MM.1S (cell line): ENCODE data around the gene CCSER2.

Experiments
- DNase-seq: peaks from one replicate; pipeline ENCODE4 v3.0.0-alpha.2; 2015
- H2AFZ ChIP-seq: fragments of 300-600 bp; sonication (generic); 2 replicates; pipeline ENCODE4 v1.6.0; 2016; ENCODE audit warnings: antibody characterized with exemption, low read length
- H3F3A ChIP-seq: fragments of 300-600 bp; sonication (generic); 2 replicates; pipeline ENCODE4 v1.6.1; 2016; ENCODE audit warnings: mild to moderate bottlenecking, antibody characterized with exemption, low read length, moderate library complexity, mixed read lengths; ENCODE audit not compliant: insufficient read depth
- H3K27ac ChIP-seq: fragments of 300-600 bp; sonication (generic); 2 replicates; pipeline ENCODE4 v1.5.1; 2016; ENCODE audit warnings: mild to moderate bottlenecking, low read length
- H3K27me3 ChIP-seq: fragments of 300-600 bp; sonication (generic); replicated peaks from 2 replicates; pipeline ENCODE4 v1.6.0; 2016; ENCODE audit warnings: low read length; ENCODE audit not compliant: insufficient read depth
- H3K36me3 ChIP-seq: fragments of 300-600 bp; sonication (generic); replicated peaks from 2 replicates; pipeline ENCODE4 v1.6.1; 2016; ENCODE audit warnings: mild to moderate bottlenecking, low read length, mixed read lengths; ENCODE audit not compliant: insufficient read depth
- H3K4me1 ChIP-seq: fragments of 300-600 bp; sonication (generic); 2 replicates; pipeline ENCODE4 v1.6.1; 2016; ENCODE audit warnings: low read length, mixed read lengths
- H3K4me2 ChIP-seq: fragments of 300-600 bp; sonication (generic); 2 replicates; pipeline ENCODE4 v1.6.0; 2016; ENCODE audit warnings: low read depth, low read length
- H3K4me3 ChIP-seq: fragments of 300-600 bp; sonication (generic); 2 replicates; pipeline ENCODE4 v1.5.1; 2016; ENCODE audit warnings: low read length, mixed read lengths
- H3K79me2 ChIP-seq: fragments of 300-600 bp; sonication (generic); 2 replicates; pipeline ENCODE4 v1.6.1; 2016; ENCODE audit warnings: mixed run types, low read length, mixed read lengths
- H3K9ac ChIP-seq: fragments of 300-600 bp; sonication (generic); 2 replicates; pipeline ENCODE4 v1.6.1; 2016; ENCODE audit warnings: low read length, mixed read lengths
- H3K9me2 ChIP-seq: fragments of 300-600 bp; sonication (generic); replicated peaks from 2 replicates; pipeline ENCODE4 v1.6.1; 2016; ENCODE audit warnings: mild to moderate bottlenecking, low read length, mixed read lengths; ENCODE audit not compliant: insufficient read depth
- H3K9me3 ChIP-seq: fragments of 300-600 bp; sonication (generic); replicated peaks from 2 replicates; pipeline ENCODE4 v1.6.1; 2016; ENCODE audit warnings: mild to moderate bottlenecking, low read length, mixed read lengths; ENCODE audit not compliant: insufficient read depth
- H4K20me1 ChIP-seq: fragments of 300-600 bp; sonication (generic); 2 replicates; pipeline ENCODE4 v1.6.1; 2016; ENCODE audit warnings: mild to moderate bottlenecking, low read length, moderate library complexity, mixed read lengths; ENCODE audit not compliant: insufficient read depth
- CTCF ChIP-seq: fragments of 300-600 bp; sonication (generic); IDR thresholded peaks from 2 replicates; pipeline ENCODE4 v1.5.1; 2016; ENCODE audit warnings: antibody characterized with exemption, low read length, mixed read lengths
- EZH2 ChIP-seq: fragments of 300-600 bp; sonication (generic); optimal IDR thresholded peaks from 2 replicates; pipeline ENCODE3; 2017; ENCODE audit warnings: low read depth, mild to moderate bottlenecking, antibody characterized with exemption, low read length, mixed read lengths
- EZH2phosphoT487 ChIP-seq: fragments of 300-600 bp; sonication (generic); IDR thresholded peaks from 2 replicates; pipeline ENCODE4 v1.6.1; 2018; ENCODE audit warnings: antibody characterized with exemption, low read length

The CCSER2 gene

DNA sequence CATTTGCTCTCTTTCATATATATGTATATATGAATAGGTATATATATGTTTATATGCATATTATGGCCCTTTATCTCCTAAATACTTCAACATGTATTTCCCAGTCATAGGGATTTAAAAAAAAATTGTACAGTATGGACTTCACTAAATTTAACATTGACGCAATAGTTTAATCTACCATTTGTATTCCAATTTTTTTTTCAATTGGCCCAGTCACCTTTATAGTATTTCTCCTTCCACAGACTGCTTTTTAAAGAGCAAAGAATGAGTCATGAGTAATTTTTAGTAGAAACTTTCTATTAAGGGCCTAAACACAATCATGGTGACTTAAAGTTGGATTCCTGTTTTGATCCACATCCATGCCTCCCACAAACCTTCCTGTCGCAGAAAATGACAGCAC lies 20.5 kb downstream of the CCSER2 start:
- no peaks in the 10 kb centered on the region for H3K27me3 ChIP-seq
- H3K9me2 ChIP-seq = no peaks in the 10 kb centered on the region
- H3K4me1 ChIP-seq = no peaks in the 10 kb centered on the region
- peaks cover 17% of the 10 kb centered on the region; the same call in 1 of the 2 replicates for H3K79me2 ChIP-seq
- no peaks in the 10 kb centered on the region for H3K36me3 ChIP-seq
- H4K20me1 ChIP-seq = no peaks in the 10 kb centered on the region
- no peak for TF ChIP-seq EZH2
- TF ChIP-seq CTCF = no peak
- no peak for TF ChIP-seq EZH2phosphoT487
- no peak overlapping the region for H3K9ac ChIP-seq
- H3K4me3 ChIP-seq = no peak overlapping the region
- no peaks in the 10 kb centered on the region for H3K9me3 ChIP-seq
- H3F3A ChIP-seq = no peaks in the 10 kb centered on the region
- no peak overlapping the region for H2AFZ ChIP-seq
- H3K27ac ChIP-seq = no peak overlapping the region
- no peak overlapping the region for H3K4me2 ChIP-seq
- no peak for DNase-seq

DNA sequence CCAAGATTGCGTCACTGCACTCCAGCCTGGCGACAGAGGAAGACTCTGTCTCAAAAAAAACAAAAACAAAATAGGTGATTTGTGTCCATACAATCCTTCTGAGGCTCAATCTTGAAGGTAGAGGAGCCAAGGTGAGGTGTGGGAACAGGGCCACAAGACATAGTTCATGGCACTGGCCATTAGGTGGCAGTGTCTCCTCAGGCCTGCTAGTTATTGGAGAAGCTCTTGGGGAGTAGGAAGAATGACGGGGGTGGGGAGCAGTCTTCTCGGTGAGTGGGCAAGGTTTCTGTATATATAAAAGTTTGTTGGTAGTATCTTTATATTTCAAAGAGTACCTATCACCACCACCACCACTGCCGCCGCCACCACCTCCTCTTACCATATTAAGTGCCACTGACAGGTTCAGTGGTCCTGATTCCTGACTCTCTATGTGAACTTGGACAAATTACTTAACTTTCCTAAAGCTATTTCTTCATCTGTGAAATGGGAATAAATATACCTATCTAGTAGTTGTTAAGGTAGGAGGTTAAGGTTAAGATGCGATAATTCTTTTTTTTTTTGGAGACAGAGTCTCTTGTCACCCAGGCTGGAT lies 24.0 kb downstream of the CCSER2 start:
- peak; percentile 84 for TF ChIP-seq CTCF
- TF ChIP-seq EZH2phosphoT487 = no peak
- Histone ChIP-seq H3K4me1 (no peaks in the 10 kb centered on the region), H3F3A (no peaks in the 10 kb centered on the region), H3K4me3 (no peak overlapping the region), H3K9me3 (no peaks in the 10 kb centered on the region), H3K79me2 (peaks cover 14% of the 10 kb centered on the region), H4K20me1 (no peaks in the 10 kb centered on the region), H2AFZ (no peak overlapping the region), H3K9me2 (no peaks in the 10 kb centered on the region), H3K27me3 (no peaks in the 10 kb centered on the region), H3K36me3 (no peaks in the 10 kb centered on the region), H3K4me2 (no peak overlapping the region), H3K9ac (no peak overlapping the region), H3K27ac (no peak overlapping the region)
- DNase-seq = peak; percentile 65

DNA sequence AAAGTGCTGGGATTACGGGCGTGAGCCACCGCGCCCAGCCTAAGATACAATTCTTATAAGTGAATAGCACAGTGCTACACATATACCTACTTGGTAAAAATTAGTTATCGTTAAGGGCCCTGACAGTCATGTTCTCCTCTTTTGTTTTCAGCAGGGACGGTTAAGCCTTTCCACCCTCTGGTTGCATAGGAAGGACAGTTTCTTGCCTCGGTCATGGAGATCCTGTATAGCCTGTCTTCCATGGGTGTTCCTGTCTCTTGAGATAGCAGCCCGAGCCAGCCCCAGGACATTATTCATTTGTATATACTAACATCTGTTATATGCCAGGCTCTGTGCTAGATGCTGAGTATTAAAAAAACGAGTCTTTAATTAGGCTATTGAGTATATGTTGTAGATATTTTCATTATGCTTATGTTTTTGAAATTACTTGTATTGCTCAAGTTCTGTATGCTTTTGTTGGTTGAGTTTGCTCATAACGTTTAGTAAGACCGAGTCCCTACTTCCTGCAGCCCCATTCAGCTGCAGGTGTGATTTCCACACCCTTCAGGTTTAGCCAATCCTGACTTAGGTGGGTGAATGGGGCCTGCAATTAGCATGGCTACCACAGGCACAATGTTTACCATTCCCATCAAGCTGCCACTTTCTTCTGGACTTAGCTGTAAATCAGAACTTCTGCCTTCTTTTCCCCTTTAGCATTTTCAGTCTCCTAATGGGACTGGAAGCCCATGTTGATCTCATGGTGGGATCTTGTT lies 24.8 kb downstream of the CCSER2 start:
- Histone ChIP-seq H3F3A (no peaks in the 10 kb centered on the region), H4K20me1 (no peaks in the 10 kb centered on the region), H3K27ac (no peak overlapping the region), H3K36me3 (no peaks in the 10 kb centered on the region), H3K4me2 (no peak overlapping the region), H3K27me3 (no peaks in the 10 kb centered on the region), H3K9me3 (no peaks in the 10 kb centered on the region), H3K9ac (no peak overlapping the region), H3K79me2 (peaks cover 14% of the 10 kb centered on the region), H3K4me3 (no peak overlapping the region), H3K9me2 (no peaks in the 10 kb centered on the region), H3K4me1 (no peaks in the 10 kb centered on the region), H2AFZ (no peak overlapping the region)
- no peak for DNase-seq
- TF ChIP-seq EZH2 = no peak
- no peak for TF ChIP-seq CTCF
- TF ChIP-seq EZH2phosphoT487 = no peak
